GM18867 (cell line): ENCODE data around the gene PITPNC1.
A peak's percentile ranks its signal among the peaks of the same experiment; 100 is the strongest.
"Not testable (repeated sequence)": the region's sequence is repeated elsewhere in the genome, so short reads cannot be mapped to it uniquely, and the experiment has no call there.

ENCODE experiments used
- ATAC-seq: cut with Tn5 transposase; IDR thresholded peaks from one replicate; pipeline ENCODE4 v1.9.1; 2021; ENCODE audit warnings: mild to moderate bottlenecking, moderate library complexity; ENCODE audit not compliant: unreplicated experiment

Gene PITPNC1

GRCh38 chr17:67366193-67367157 is 10.6 kb upstream of the PITPNC1 start, which contains the start of gene PSMD12:
TSS of gene PSMD12 (minus strand) at chr17:67366577. CDS start at chr17:67366519, 58 bp downstream.
- ATAC-seq: peak; percentile 87

GRCh38 chr17:67369676-67370075 is 7.4 kb upstream of the PITPNC1 start:
- ATAC-seq: no peak

DNA sequence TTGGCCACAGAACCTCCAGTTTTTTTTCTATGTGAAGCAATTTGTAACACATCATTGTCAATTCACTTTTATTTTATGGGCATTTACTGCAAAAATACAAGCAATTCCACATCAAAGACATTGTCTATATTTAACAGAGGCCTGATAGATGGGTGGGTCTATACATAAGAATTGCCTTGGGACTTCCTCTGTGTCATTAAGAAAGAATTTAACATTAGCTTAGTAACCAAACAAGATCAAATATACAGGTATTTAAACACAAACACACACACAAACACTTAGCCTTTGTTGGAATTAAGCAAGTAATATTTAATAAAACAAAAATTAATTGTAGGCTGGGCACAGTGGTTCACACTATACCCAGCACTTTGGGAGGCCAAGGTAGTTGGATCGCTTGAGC is 4.3 kb upstream of the PITPNC1 start:
- no peak for ATAC-seq

GRCh38 chr17:67374329-67375053 is 2.6 kb upstream of the PITPNC1 start:
- ATAC-seq: peak; percentile 45

GRCh38 chr17:67375054-67375427 is 2.0 kb upstream of the PITPNC1 start:
- no peak for ATAC-seq

DNA sequence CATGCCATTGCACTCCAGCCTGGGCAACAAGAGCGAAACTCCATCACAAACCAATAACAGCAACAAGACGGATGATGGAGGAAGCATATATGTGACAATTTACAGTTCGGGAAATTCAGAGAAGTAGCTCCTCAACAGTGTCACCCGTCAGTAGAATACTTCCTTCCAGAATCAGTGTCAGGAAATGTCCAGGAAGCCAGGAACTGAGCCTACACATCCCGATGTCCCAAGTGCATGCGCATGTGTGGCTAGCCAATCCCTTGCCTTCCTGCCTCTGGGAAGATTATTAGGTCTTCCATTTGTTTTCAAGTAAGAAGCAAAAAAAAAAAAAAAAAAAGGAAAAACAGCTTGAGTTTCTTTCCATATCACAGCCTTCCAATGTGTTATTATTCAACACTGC is 1.4 kb upstream of the PITPNC1 start:
- ATAC-seq: no peak

- no peak for ATAC-seq
Measured at GRCh38 chr17:67376415-67376736, 705 bp upstream of the PITPNC1 start.

- no peak for ATAC-seq
Measured at GRCh38 chr17:67377488-67378453, 690 bp downstream of the PITPNC1 start.

- no peak for ATAC-seq
Measured at GRCh38 chr17:67378454-67379250, 1.6 kb downstream of the PITPNC1 start.

- ATAC-seq: no peak
Measured at GRCh38 chr17:67379251-67379630, 2.2 kb downstream of the PITPNC1 start.

- no peak for ATAC-seq
Measured at GRCh38 chr17:67381929-67382257, 4.8 kb downstream of the PITPNC1 start.

- no peak for ATAC-seq
Measured at GRCh38 chr17:67385122-67385988, 8.3 kb downstream of the PITPNC1 start.

DNA sequence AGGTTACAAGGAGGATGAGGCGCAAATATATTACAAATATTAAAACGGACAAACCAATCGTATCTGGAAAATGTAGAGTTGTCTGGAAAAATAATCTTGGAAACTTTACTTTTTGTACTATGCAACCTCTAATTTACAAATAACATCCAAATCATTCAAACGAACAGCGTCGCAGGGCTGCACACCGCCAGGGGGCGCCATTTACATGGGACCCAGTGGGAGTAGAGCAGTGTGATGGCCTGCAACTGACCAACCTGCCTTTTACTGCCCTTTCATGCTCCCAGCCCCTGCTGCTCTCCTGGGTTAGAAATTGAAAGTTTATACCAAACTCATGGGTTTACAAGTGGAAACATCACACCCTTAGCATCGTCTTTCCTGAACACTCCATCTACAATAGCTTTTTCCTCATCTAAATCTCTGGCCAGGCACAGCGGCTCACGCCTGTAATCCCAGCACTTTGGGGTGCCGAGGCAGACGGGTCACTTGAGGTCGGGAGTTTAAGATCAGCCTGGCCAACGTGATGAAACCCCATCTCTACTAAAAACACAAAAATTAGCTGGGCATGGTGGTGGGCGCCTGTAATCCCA is 10.0 kb downstream of the PITPNC1 start:
- ATAC-seq: no peak

DNA sequence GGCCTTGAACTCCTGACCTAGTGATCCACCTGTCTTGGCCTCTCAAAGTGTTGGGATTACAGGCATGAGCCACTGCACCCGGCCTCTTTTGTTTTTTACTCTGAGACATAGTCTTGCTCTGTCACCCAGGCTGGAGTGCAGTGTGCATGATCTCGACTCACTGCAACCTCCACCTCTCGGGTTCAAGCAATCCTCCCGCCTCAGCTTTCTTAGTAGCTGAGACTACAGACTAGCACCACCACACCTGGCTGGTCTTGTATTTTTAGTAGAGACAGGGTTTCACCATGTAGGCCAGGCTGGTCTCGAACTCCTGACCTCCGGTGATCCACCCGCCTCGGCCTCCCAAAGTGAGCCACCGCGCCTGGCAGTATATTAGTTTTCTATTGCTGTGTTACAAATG is 11.5 kb downstream of the PITPNC1 start:
- not testable (repeated sequence) for ATAC-seq

- no peak for ATAC-seq
Measured at GRCh38 chr17:67388986-67389385, 11.9 kb downstream of the PITPNC1 start.

DNA sequence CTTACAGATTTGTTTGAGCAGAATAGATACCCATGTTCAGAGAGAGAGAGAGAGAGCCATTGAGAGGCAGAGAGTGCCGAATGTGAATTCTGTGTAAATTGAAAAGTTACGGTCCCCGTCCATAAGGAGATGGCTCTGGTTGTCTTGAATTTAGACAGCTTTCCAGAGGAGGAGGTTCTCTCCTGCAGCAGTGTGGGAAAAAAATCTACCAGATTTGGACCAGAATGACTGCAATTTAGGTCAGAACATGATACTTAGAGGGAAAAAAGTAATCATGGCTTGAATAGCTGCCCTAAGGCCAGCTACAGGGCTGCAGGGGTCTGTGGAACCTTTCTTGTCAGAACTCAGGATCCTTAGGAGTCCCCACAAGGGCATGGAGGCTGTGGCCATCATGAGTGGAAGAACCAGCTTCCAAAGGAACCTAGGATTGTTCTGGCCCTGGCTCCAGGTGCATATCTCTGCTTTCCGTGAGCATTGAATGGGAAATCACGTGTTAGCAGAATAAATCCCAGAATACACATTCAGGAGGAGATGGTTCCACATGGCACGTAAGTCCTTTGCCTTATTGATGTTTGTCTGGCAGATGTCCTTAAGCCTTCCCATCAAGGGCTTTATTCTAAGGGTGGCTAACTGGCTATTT is 13.0 kb downstream of the PITPNC1 start:
- ATAC-seq: no peak

GRCh38 chr17:67390646-67391361 is 13.7 kb downstream of the PITPNC1 start:
- peak; percentile 78 for ATAC-seq

DNA sequence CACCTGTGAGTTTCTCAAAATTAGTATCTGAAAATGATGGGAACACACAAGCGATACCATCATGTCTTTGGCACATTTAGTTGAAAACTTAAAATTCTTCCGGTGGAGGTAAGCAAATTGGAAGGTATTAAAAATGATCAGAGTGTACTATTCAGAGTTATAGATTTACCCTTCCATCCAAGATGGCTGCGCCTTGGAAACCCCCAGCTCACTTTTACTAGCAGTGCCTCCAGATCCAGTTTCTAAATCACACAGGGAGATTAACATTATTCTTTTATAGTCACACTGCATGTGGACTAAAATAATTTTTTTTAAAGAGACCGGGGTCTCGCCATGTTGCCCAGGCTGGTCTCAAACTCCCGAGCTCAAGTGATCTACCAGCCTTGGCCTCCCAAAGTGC is 15.0 kb downstream of the PITPNC1 start:
- no peak for ATAC-seq
